GM12891 (cell line): Measurements from ENCODE around the gene MRTFB.

Experiments used
- DNase-seq: peaks from one replicate; pipeline ENCODE4 v3.0.0; 2011; ENCODE audit warnings: low spot score; ENCODE audit not compliant: insufficient read length
- FAIRE-seq: peaks from 2 replicates; lab custom pipeline; 2011; peaks lifted over from hg19 to GRCh38; lab: Jason Lieb, UNC
- PAX5 ChIP-seq: IDR thresholded peaks from 2 replicates; pipeline ENCODE4 v1.6.1; 2011; ENCODE audit warnings: low read length, moderate library complexity, mild to moderate bottlenecking; ENCODE audit not compliant: insufficient read depth, severe bottlenecking
- POLR2A ChIP-seq: IDR thresholded peaks from 2 replicates; pipeline ENCODE4 v1.6.1; 2011; ENCODE audit warnings: low read depth, low read length, control low read depth
- POLR2AphosphoS5 ChIP-seq: IDR thresholded peaks from 2 replicates; pipeline ENCODE4 v1.6.1; 2011; ENCODE audit warnings: low read depth, low read length, control low read depth
- POU2F2 ChIP-seq: IDR thresholded peaks from 2 replicates; pipeline ENCODE4 v1.6.1; 2011; ENCODE audit warnings: low read depth, mild to moderate bottlenecking, control low read depth, low read length, moderate library complexity
- SPI1 ChIP-seq: IDR thresholded peaks from 2 replicates; pipeline ENCODE4 v1.6.1; 2011; ENCODE audit warnings: low read depth, low read length, control low read depth
- TAF1 ChIP-seq: IDR thresholded peaks from 2 replicates; pipeline ENCODE4 v1.6.1; 2011; ENCODE audit warnings: low read depth, low read length, control low read depth

The MRTFB gene

DNA sequence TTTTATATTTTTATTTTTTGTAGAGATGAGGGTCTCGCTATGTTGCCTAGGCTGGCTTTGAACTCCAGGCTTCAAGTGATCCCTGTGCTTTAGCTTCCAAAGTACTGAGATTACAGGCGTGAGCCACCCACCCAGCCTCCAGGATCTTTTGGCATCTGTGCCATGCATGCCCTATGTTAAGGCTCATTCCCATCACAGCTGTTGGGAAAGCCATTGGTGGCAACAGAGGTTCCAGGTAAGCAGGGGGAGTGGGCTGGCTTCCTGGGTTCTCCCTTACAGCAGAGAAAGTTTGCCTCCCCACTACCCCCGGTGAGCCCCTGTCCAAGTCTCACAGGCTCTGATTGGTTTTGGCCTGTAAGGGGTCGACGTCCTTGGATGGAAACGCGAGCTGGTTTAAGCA is 8.9 kb upstream of the MRTFB start:
- TF ChIP-seq SPI1 = no peak
- TF ChIP-seq TAF1 = no peak
- no peak for TF ChIP-seq POU2F2
- TF ChIP-seq POLR2A = no peak
- no peak for TF ChIP-seq PAX5
- no peak for TF ChIP-seq POLR2AphosphoS5
- DNase-seq = no peak
- FAIRE-seq = no peak

DNA sequence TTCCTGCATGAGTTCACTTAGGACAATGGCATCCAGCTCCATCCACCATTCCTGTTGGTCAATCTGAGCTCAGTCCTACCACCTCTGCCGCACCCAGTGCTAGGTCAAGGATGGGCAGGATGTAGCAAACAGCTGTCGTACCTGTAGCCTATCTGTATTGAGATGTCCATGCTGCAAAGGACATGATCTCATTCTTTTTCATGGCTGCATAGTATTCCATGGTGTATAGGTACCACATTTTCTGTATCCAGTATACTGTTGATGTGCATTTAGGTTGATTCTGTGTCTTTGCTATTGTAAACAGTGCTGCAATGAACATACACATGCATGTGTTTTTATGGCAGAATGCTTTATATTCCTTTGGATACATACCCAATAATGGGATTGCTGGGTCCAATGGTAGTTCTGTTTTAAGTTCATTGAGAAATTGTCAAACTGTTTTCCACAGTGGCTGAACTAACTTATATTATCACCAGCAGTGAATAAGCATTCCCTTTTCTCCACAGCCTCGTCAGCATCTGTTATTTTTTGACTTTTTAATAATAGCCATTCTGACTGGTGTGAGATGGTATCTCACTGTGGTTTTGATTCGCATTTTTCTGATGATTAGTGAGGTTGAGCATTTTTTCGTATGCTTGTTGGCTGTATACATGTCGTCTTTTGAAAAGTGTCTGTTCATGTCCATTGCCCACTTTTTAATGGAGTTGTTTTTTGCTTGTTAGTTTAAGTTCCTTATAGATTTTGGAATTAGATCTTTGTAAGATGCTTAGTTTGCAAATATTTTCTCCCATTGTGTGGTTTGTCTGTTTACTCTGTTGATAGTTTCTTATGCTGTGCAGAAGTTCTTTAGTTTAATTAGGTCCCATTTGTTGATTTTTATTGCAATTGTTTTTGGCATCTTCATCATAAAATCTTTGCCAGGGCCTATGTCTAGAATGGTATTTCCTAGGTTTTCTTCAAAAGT is 7.2 kb upstream of the MRTFB start:
- TF ChIP-seq PAX5 (no peak), SPI1 (no peak), POLR2AphosphoS5 (no peak), POLR2A (no peak), TAF1 (no peak), POU2F2 (no peak)
- no peak for DNase-seq
- no peak for FAIRE-seq

DNA sequence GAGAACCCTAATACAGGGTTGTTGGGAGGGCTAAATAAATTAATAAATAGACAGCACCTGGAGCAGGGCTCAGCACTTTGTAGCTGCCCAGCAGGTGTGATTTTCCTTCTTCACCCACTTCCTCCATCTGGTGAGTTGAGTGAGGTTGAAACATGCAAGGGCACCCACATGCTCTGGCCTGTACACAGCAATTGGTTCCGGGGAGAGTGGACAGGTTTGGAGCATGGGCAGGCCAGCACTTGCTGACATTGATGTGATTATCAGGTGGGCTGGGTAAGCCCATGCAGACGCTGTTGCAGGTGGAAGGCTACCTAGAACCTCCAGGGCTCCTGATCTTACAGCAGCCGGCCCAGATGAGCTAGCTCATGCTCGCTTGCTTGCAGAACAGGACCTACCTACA is 1.3 kb upstream of the MRTFB start:
- FAIRE-seq = no peak
- TF ChIP-seq SPI1 (no peak), POLR2A (no peak), POLR2AphosphoS5 (no peak), PAX5 (no peak), POU2F2 (no peak)
- DNase-seq = no peak

DNA sequence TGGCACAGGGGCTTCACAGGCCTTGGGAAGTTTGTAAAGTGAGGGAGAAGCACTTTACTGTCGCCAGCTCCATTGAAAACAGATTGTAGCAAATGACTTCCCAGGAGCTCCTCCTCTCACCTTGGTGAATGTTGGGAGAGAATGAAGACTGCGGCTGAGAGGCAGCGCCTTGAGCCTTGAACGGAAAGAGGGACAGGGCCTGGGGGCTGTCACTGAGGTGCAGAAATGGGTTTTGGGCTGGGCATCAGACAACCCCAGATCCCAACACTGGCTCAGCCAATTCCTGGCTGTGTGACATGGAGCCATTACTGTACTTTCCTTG is 603 bp upstream of the MRTFB start:
- DNase-seq (no peak), FAIRE-seq (no peak)

DNA sequence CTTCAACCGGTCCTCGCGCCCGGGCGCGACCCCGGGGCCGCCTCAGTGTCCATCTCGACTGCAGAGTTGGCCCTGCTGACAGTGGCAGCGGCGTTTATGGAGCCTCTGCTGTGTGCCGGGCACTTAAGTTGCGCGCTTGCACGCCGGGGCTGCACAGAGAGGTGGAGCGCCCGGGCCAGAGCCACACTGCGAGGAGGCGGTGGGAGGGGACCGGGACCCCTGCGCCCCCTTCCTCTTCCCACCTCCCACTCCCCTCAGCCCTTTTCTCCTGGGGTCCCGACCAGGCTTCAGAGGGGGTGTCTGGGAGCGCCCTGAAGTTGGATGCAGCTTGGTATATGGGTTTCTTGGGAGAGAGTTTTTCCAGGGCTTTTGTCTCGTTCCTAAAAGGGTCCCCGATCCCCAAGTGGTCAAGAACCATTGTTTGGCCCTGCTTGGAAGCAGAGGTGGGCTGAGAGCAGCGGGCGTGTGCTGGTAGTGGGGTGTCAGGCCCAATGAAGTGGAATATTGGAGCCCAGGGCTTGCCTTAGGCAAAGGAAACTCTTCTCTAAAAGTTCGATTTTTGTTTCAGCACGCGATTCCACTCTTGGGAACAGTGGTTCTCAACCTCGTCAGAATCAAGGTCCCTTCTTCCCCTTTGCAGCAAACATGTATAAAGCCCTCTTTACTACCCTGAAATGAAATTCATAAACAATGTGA is 605 bp downstream of the MRTFB start:
- DNase-seq (no peak), FAIRE-seq (no peak)
- no peak for TF ChIP-seq POU2F2
- TF ChIP-seq PAX5 = no peak
- TF ChIP-seq POLR2A = no peak
- no peak for TF ChIP-seq TAF1
- TF ChIP-seq SPI1 = no peak
- no peak for TF ChIP-seq POLR2AphosphoS5

More for the DNA sequence above, 603 bp upstream of the MRTFB start:
- TF ChIP-seq POU2F2 (no peak), TAF1 (no peak), PAX5 (no peak), POLR2AphosphoS5 (no peak), POLR2A (no peak), SPI1 (no peak)

DNA sequence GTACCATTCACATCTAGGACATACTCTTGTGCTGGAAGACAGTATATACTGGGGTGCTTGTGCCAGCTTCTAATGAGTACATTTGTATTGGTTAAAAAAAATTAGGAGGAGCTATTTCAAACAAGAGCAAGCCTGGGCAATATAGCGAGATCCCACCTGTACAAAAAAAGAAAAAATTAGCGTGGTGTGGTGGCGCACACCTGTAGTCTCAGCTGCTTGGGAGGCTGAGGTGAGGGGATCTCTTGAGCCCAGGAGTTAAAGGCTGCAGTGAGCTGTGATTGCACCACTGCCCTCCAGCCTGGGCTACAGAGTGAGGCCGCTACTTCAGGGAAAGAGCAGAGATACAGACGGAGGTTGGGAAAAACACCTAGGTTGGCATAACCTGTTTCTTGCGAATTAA is 1.2 kb downstream of the MRTFB start:
- DNase-seq (no peak), FAIRE-seq (no peak)
- TF ChIP-seq SPI1 (no peak), POLR2A (no peak), POU2F2 (no peak), TAF1 (no peak), POLR2AphosphoS5 (no peak), PAX5 (no peak)

DNA sequence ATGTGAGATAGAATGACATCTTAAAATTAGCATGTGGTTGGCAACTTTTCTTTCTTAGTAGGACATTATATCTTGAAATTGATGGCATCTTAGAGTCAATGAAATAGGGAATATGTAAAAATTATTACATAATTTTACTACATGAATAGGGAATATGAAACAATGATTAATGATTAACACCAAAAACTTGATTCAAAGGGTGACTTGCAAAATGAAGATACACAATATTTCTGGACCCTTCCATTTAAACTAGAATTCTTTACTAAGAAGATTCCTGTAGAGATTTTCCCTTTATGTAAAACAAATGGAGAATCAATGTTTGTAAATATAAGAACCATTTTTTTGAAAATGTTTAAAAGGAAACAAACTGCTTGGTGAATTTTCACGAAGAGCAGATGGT is 3.4 kb downstream of the MRTFB start:
- FAIRE-seq (no peak), DNase-seq (no peak)
- TF ChIP-seq POU2F2 (no peak), POLR2A (no peak), PAX5 (no peak), SPI1 (no peak), POLR2AphosphoS5 (no peak)

DNA sequence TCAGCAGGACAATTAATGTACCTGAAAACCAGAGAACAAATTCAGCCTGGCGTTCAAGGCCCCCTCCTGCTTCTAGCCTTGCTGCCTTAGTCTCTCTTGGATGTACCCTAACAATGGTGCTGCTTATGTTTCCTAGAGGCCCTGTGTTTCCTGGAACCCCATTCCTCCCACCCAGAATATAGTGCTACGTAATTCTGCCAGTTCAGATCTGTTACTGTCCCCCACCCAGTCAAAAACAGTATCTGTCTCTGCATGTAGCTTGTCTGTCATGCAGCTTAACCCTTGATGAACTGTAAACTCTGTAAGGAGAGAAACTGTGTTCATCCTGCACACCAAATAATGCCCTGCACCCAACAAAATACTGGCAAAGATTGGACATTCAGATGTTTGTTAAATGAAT is 6.8 kb downstream of the MRTFB start:
- no peak for DNase-seq
- TF ChIP-seq POLR2A (no peak), SPI1 (no peak), TAF1 (no peak), POLR2AphosphoS5 (no peak), PAX5 (no peak), POU2F2 (no peak)

DNA sequence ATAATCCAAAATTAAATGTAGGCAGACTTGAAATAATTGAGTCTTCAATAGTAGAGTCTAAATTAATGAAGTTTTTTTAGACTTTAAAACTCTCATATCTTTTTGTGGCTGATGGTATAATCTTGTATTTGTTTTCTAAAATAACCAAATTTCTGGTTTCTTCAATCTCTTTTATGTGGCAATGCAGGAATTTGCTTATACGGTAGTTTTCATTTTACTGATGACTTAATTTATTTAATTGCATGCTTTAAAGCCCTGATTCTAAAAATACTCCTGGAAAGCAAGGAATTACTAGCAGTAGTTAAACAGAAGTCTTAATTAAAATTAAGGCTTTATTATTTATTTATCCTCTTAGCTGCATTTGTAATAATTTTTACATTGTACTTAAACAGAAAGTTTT is 15.4 kb downstream of the MRTFB start:
- DNase-seq = no peak
- FAIRE-seq = no peak
- no peak for TF ChIP-seq POU2F2

More for the DNA sequence above, 6.8 kb downstream of the MRTFB start:
- no peak for FAIRE-seq
